Endodermal cell (in vitro differentiated cells): ENCODE measurements around the gene HTD2. TPM values are rescaled to one million over a fixed set of nuclear protein-coding genes. Genes with fewer than 3 reads are reported as not detected.

Source experiments
- DNase-seq: peaks from one replicate; pipeline ENCODE4 v3.0.0-alpha.2; 2017
- H3K27ac ChIP-seq: 2 replicates; pipeline ENCODE4 v1.5.1; 2013; ENCODE audit warnings: mild to moderate bottlenecking, low read depth, low read length, moderate library complexity
- H3K27me3 ChIP-seq: 2 replicates; pipeline ENCODE4 v1.6.1; 2013; ENCODE audit warnings: mild to moderate bottlenecking, low read length, moderate library complexity; ENCODE audit not compliant: insufficient read depth, control insufficient read depth, poor library complexity, severe bottlenecking
- H3K36me3 ChIP-seq: 2 replicates; pipeline ENCODE4 v1.7.0; 2013; ENCODE audit warnings: mild to moderate bottlenecking, low read length, moderate library complexity; ENCODE audit not compliant: control insufficient read depth, insufficient read depth
- H3K4me1 ChIP-seq: one replicate; pipeline ENCODE4 v1.7.0; 2013; ENCODE audit warnings: low read length; ENCODE audit not compliant: control insufficient read depth, insufficient read depth
- H3K4me3 ChIP-seq: 2 replicates; pipeline ENCODE4 v1.5.1; 2013; ENCODE audit warnings: mild to moderate bottlenecking, low read length, moderate library complexity
- H3K9ac ChIP-seq: 2 replicates; pipeline ENCODE4 v1.6.1; 2013; ENCODE audit warnings: mild to moderate bottlenecking, low read length, moderate library complexity; ENCODE audit not compliant: poor library complexity, severe bottlenecking; ENCODE audit errors: extremely low read depth
- H3K9me3 ChIP-seq: 2 replicates; pipeline ENCODE4 v1.6.1; 2013; ENCODE audit warnings: mild to moderate bottlenecking, low read length, moderate library complexity; ENCODE audit not compliant: control insufficient read depth
- H3K27ac Mint-ChIP-seq: 2 replicates; pipeline ENCODE4 v1.8.0; 2020; ENCODE audit warnings: mixed read lengths
- H3K27me3 Mint-ChIP-seq: 2 replicates; pipeline ENCODE4 v1.8.0; 2021; ENCODE audit warnings: mild to moderate bottlenecking, mixed read lengths; ENCODE audit not compliant: insufficient read depth
- H3K36me3 Mint-ChIP-seq: 2 replicates; pipeline ENCODE4 v1.8.0; 2020; ENCODE audit warnings: low read depth, mixed read lengths
- H3K4me1 Mint-ChIP-seq: 2 replicates; pipeline ENCODE4 v1.8.0; 2020; ENCODE audit warnings: mixed read lengths
- H3K4me3 Mint-ChIP-seq: 2 replicates; pipeline ENCODE4 v1.8.0; 2020; ENCODE audit warnings: mild to moderate bottlenecking, moderate library complexity, mixed read lengths
- H3K9me3 Mint-ChIP-seq: 2 replicates; pipeline ENCODE4 v1.8.0; 2020; ENCODE audit warnings: mild to moderate bottlenecking, mixed read lengths
- WGBS, 2 experiments: methylation state at CpG; one replicate each; pipeline versions ENCODE4 v1.1.5 to v1.1.7; 2013; ENCODE audit warnings: missing lambda C conversion rate in 2 of 2, mixed read lengths in 1 of 2; ENCODE audit not compliant: insufficient coverage in 1 of 2, insufficient read length in 1 of 2; 5-methylcytosine and 5-hydroxymethylcytosine counted together
- total RNA-seq, 2 donors: library from RNA; stranded (reverse); fragmentation: NEBNext Ultra II Directional in 1 of 2; extraction: Animal tissue kit (Norgen Biotek cat#: 25700) in 1 of 2; gene quantifications; 2 replicates in 1 of 2; 3 replicates in 1 of 2; pipeline ENCODE4 v1.2.1, GENCODE V29; 2021
- TF ChIP-seq, protein P1 (sequence below): fragments of 200-600 bp; sonication (generic); conservative IDR thresholded peaks from 2 replicates; pipeline ENCODE4 v1.5.0; 2021; ENCODE audit warnings: antibody characterized with exemption, mild to moderate bottlenecking

HTD2 gene
- total RNA-seq, 2 donors from 2014 or later: 10.5 to 13.7 TPM

- Mint-ChIP-seq H3K4me3 (no peak overlapping the region), H3K27me3 (no peaks in the 10 kb centered on the region), H3K4me1 (peaks cover 15% of the 10 kb centered on the region), H3K27ac (no peak overlapping the region), H3K36me3 (peaks cover 1% of the 10 kb centered on the region), H3K9me3 (peaks cover 5% of the 10 kb centered on the region)
- H3K36me3 ChIP-seq: no peaks in the 10 kb centered on the region
- 88 to 100% methylated on average over 1 of the region's 1 CpG for WGBS, 2 experiments
- DNase-seq: no peak
- H3K9me3 ChIP-seq: no peaks in the 10 kb centered on the region
- no peak overlapping the region for H3K9ac ChIP-seq
- TF ChIP-seq, protein P1, sequence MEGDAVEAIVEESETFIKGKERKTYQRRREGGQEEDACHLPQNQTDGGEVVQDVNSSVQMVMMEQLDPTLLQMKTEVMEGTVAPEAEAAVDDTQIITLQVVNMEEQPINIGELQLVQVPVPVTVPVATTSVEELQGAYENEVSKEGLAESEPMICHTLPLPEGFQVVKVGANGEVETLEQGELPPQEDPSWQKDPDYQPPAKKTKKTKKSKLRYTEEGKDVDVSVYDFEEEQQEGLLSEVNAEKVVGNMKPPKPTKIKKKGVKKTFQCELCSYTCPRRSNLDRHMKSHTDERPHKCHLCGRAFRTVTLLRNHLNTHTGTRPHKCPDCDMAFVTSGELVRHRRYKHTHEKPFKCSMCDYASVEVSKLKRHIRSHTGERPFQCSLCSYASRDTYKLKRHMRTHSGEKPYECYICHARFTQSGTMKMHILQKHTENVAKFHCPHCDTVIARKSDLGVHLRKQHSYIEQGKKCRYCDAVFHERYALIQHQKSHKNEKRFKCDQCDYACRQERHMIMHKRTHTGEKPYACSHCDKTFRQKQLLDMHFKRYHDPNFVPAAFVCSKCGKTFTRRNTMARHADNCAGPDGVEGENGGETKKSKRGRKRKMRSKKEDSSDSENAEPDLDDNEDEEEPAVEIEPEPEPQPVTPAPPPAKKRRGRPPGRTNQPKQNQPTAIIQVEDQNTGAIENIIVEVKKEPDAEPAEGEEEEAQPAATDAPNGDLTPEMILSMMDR: no peak
- no peak overlapping the region for H3K27ac ChIP-seq
- H3K4me1 ChIP-seq: no peaks in the 10 kb centered on the region
- no peaks in the 10 kb centered on the region for H3K27me3 ChIP-seq
- no peak overlapping the region for H3K4me3 ChIP-seq
These were observed 60.4 kb downstream of the HTD2 start for GRCh38 chr3:58366699-58367098.

DNA sequence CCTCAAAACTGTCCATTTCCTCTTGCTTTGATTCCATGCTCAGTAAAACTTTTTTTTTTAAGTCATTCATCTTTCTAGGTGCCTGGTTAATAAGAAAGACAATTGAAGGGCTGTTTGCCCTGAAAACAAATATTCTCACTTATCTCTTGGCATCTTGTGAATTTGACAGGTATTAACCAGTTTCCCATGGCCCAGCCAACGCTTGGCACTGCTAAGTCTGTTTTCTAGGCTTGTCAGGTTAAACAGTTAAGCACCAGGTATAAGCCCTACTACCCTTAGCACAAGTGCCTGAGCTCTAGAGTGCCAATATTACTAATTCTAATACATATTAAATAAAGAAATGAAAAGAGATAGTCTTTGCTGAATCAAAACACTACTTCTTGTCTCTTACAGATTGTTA is 62.7 kb downstream of the HTD2 start:
- H3K9me3 Mint-ChIP-seq: peaks cover 5% of the 10 kb centered on the region

More for the DNA sequence above, 62.7 kb downstream of the HTD2 start:
- Histone ChIP-seq H3K4me3 (no peak overlapping the region), H3K9ac (no peak overlapping the region), H3K36me3 (no peaks in the 10 kb centered on the region), H3K4me1 (no peaks in the 10 kb centered on the region), H3K27ac (no peak overlapping the region), H3K27me3 (no peaks in the 10 kb centered on the region), H3K9me3 (no peaks in the 10 kb centered on the region)
- Mint-ChIP-seq H3K4me3 (no peak overlapping the region), H3K4me1 (peaks cover 15% of the 10 kb centered on the region), H3K27ac (no peak overlapping the region), H3K36me3 (peaks cover 6% of the 10 kb centered on the region), H3K27me3 (no peaks in the 10 kb centered on the region)
- 78 to 91% methylated on average over 1 of the region's 1 CpG for WGBS, 2 experiments
- no peak for DNase-seq
- TF ChIP-seq, protein P1: no peak

Other genes starting within 250 kb of the HTD2 start
- not detected for gene DNASE1L3, start 95.5 kb upstream of the HTD2 start, total RNA-seq
- 1 to 10 TPM; 7.5 to 8.6 TPM for gene ABHD6, start 68.7 kb upstream of the HTD2 start, total RNA-seq
- gene RPP14, start 275 bp upstream of the HTD2 start, total RNA-seq: 10 to 100 TPM; 22.0 to 23.6 TPM
- gene PXK, start 26.4 kb downstream of the HTD2 start, total RNA-seq: 10 to 100 TPM; 16.0 to 22.0 TPM
- 100 to 1,000 TPM; 127 to 159 TPM for gene PDHB, start 127.3 kb downstream of the HTD2 start, total RNA-seq
- 10 to 100 TPM; 17.9 to 20.4 TPM for gene KCTD6, start 185.6 kb downstream of the HTD2 start, total RNA-seq
- gene ACOX2, start 230.7 kb downstream of the HTD2 start, total RNA-seq: 1 to 10 TPM; 6.6 to 9.8 TPM